HEK293 (cell line): ENCODE measurements around the gene EXOC7.

Experiments used
- ATF2 ChIP-seq: fragments of 450-650 bp; formaldehyde crosslinking; IDR thresholded peaks from 2 replicates; pipeline ENCODE4 v1.5.1; 2016; ENCODE audit warnings: missing biosample characterization, missing genetic modification characterization, low read depth
- BCL11B ChIP-seq: fragments of 450-650 bp; formaldehyde crosslinking; IDR thresholded peaks from 2 replicates; pipeline ENCODE4 v1.5.1; 2016; ENCODE audit warnings: low read depth, missing biosample characterization, missing genetic modification characterization
- ELK4 ChIP-seq: IDR thresholded peaks from 2 replicates; pipeline ENCODE4 v1.6.1; 2011; ENCODE audit warnings: mild to moderate bottlenecking, low read depth, low read length, borderline replicate concordance
- KLF16 ChIP-seq: fragments of 450-650 bp; formaldehyde crosslinking; IDR thresholded peaks from 2 replicates; pipeline ENCODE4 v1.5.1; 2017; ENCODE audit warnings: missing biosample characterization, missing genetic modification characterization
- MEIS1 ChIP-seq: sonication (generic); formaldehyde crosslinking; IDR thresholded peaks from 2 replicates; pipeline ENCODE4 v1.8.1; 2022; ENCODE audit warnings: missing genetic modification reagents, mild to moderate bottlenecking, borderline replicate concordance
- OSR2 ChIP-seq: fragments of 450-650 bp; formaldehyde crosslinking; IDR thresholded peaks from 2 replicates; pipeline ENCODE4 v1.5.1; 2016; ENCODE audit warnings: missing biosample characterization, missing genetic modification characterization
- PRDM6 ChIP-seq: fragments of 450-650 bp; formaldehyde crosslinking; IDR thresholded peaks from 2 replicates; pipeline ENCODE4 v1.5.1; 2017; ENCODE audit warnings: missing biosample characterization, missing genetic modification characterization
- SCRT2 ChIP-seq: fragments of 450-650 bp; formaldehyde crosslinking; IDR thresholded peaks from 2 replicates; pipeline ENCODE4 v1.5.1; 2016; ENCODE audit warnings: missing biosample characterization, missing genetic modification characterization
- ZBTB20 ChIP-seq: fragments of 450-650 bp; formaldehyde crosslinking; IDR thresholded peaks from 2 replicates; pipeline ENCODE4 v1.5.1; 2016; ENCODE audit warnings: missing biosample characterization, missing genetic modification characterization
- ZBTB48 ChIP-seq: fragments of 450-650 bp; formaldehyde crosslinking; IDR thresholded peaks from 2 replicates; pipeline ENCODE4 v1.5.1; 2016; ENCODE audit warnings: missing biosample characterization, missing genetic modification characterization
- ZFP37 ChIP-seq: fragments of 450-650 bp; formaldehyde crosslinking; IDR thresholded peaks from 2 replicates; pipeline ENCODE4 v1.5.1; 2016; ENCODE audit warnings: missing biosample characterization, missing genetic modification characterization
- ZNF10 ChIP-seq: fragments of 450-650 bp; formaldehyde crosslinking; IDR thresholded peaks from 2 replicates; pipeline ENCODE4 v1.5.1; 2017; ENCODE audit warnings: missing biosample characterization, missing genetic modification characterization
- ZNF112 ChIP-seq: fragments of 450-650 bp; formaldehyde crosslinking; IDR thresholded peaks from 2 replicates; pipeline ENCODE4 v1.5.0; 2017; ENCODE audit warnings: missing biosample characterization, missing genetic modification characterization
- ZNF133 ChIP-seq: fragments of 450-650 bp; formaldehyde crosslinking; IDR thresholded peaks from 2 replicates; pipeline ENCODE4 v1.5.1; 2016; ENCODE audit warnings: missing biosample characterization, missing genetic modification characterization
- ZNF157 ChIP-seq: fragments of 450-650 bp; formaldehyde crosslinking; IDR thresholded peaks from 2 replicates; pipeline ENCODE4 v1.5.1; 2016; ENCODE audit warnings: missing biosample characterization, missing genetic modification characterization
- ZNF366 ChIP-seq: fragments of 450-650 bp; formaldehyde crosslinking; conservative IDR thresholded peaks from 2 replicates; pipeline ENCODE4 v1.5.1; 2016; ENCODE audit warnings: missing biosample characterization, missing genetic modification characterization
- ZNF394 ChIP-seq: fragments of 450-650 bp; formaldehyde crosslinking; IDR thresholded peaks from 2 replicates; pipeline ENCODE4 v1.5.1; 2016; ENCODE audit warnings: missing biosample characterization, missing genetic modification characterization, mild to moderate bottlenecking, moderate library complexity, borderline replicate concordance
- ZNF433 ChIP-seq: fragments of 450-650 bp; formaldehyde crosslinking; IDR thresholded peaks from 2 replicates; pipeline ENCODE4 v1.5.1; 2016; ENCODE audit warnings: missing biosample characterization, missing genetic modification characterization, low read depth
- ZNF521 ChIP-seq: fragments of 450-650 bp; formaldehyde crosslinking; IDR thresholded peaks from 2 replicates; pipeline ENCODE4 v1.5.1; 2017; ENCODE audit warnings: missing biosample characterization, mild to moderate bottlenecking, missing genetic modification characterization
- ZNF555 ChIP-seq: fragments of 450-650 bp; formaldehyde crosslinking; conservative IDR thresholded peaks from 2 replicates; pipeline ENCODE4 v1.5.1; 2017; ENCODE audit warnings: missing biosample characterization, mild to moderate bottlenecking, missing genetic modification characterization, inconsistent platforms
- ZNF701 ChIP-seq: fragments of 450-650 bp; formaldehyde crosslinking; IDR thresholded peaks from 2 replicates; pipeline ENCODE4 v1.5.1; 2016; ENCODE audit warnings: missing biosample characterization, missing genetic modification characterization
- ZNF777 ChIP-seq: fragments of 450-650 bp; formaldehyde crosslinking; IDR thresholded peaks from 2 replicates; pipeline ENCODE4 v1.5.1; 2017; ENCODE audit warnings: missing biosample characterization, missing genetic modification characterization, borderline replicate concordance
- TF ChIP-seq, protein P1 (sequence below): fragments of 450-650 bp; formaldehyde crosslinking; IDR thresholded peaks from 2 replicates; pipeline ENCODE4 v1.5.1; 2017; ENCODE audit warnings: missing biosample characterization, missing genetic modification characterization
- TF ChIP-seq, protein P2 (sequence below): fragments of 450-650 bp; formaldehyde crosslinking; IDR thresholded peaks from 2 replicates; pipeline ENCODE4 v1.5.1; 2016; ENCODE audit warnings: missing biosample characterization, missing genetic modification characterization
- TF ChIP-seq, protein P3 (sequence below): fragments of 450-650 bp; formaldehyde crosslinking; IDR thresholded peaks from 2 replicates; pipeline ENCODE4 v1.5.1; 2016; ENCODE audit warnings: missing biosample characterization, missing genetic modification characterization
- TF ChIP-seq, protein P4 (sequence below): fragments of 450-650 bp; formaldehyde crosslinking; IDR thresholded peaks from 2 replicates; pipeline ENCODE4 v1.5.1; 2016; ENCODE audit warnings: missing biosample characterization, missing genetic modification characterization

EXOC7 gene

DNA sequence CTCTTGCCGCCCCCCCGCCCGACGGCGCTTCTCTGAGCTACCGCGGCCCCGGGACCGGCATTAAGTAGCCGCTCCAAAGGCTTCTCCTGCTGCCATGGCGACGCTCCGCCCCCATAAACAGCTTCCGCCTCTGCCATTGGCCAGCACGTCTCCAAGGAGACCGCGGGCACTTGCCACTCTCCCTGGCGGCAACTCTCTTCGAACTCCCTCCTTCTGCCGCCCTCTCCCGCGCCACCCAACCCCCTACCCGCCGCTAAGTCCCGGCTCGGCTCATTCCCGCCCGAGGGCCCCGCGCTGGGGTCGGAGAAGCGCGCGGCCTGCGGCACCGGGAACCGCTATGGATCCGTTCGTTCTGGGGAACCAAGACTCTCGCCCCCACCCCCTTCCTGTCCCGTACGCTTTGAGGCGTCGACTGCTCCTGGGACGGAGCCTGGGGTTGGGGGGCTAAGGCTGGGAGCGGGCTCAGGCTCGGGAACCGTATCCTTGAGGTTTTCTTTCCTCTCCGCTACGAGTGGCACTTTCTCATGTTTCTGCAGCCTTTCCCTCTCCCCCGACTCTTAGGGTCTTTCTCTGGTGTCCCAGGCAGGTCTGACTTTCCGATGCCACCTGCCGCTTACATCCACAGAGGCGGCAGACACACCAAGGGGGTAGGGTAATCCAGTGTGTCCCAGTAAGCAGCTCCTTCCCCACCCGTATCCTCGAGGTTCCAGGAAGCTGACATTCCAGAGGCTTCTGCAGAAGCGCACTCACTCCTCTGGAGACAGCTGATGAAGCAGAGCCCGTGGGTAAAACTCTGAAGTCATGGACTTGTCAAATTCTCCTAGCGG lies 37.8 kb upstream of the EXOC7 start, which contains the start of gene FOXJ1 (continued):
- no peak for TF ChIP-seq ZNF112 (tag by site-specific recombination)
- no peak for TF ChIP-seq ZNF433 (tag by site-specific recombination)
- TF ChIP-seq MEIS1 = no peak
- TF ChIP-seq KLF16 (tag by site-specific recombination) = peak; percentile 47; the same call in 1 of the 2 replicates
- TF ChIP-seq ELK4 = no peak
- no peak for TF ChIP-seq PRDM6 (tag by site-specific recombination)
- TF ChIP-seq ZBTB20 (tag by site-specific recombination) = peak; percentile 99
- TF ChIP-seq ZNF701 = no peak
- TF ChIP-seq, protein P1, sequence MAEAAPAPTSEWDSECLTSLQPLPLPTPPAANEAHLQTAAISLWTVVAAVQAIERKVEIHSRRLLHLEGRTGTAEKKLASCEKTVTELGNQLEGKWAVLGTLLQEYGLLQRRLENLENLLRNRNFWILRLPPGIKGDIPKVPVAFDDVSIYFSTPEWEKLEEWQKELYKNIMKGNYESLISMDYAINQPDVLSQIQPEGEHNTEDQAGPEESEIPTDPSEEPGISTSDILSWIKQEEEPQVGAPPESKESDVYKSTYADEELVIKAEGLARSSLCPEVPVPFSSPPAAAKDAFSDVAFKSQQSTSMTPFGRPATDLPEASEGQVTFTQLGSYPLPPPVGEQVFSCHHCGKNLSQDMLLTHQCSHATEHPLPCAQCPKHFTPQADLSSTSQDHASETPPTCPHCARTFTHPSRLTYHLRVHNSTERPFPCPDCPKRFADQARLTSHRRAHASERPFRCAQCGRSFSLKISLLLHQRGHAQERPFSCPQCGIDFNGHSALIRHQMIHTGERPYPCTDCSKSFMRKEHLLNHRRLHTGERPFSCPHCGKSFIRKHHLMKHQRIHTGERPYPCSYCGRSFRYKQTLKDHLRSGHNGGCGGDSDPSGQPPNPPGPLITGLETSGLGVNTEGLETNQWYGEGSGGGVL (tag by site-specific recombination) = peak; percentile 91
- TF ChIP-seq BCL11B (tag by site-specific recombination) = no peak
- TF ChIP-seq ATF2 (tag by site-specific recombination) = no peak
- TF ChIP-seq ZNF133 (tag by site-specific recombination) = no peak
- peak; percentile 69 for TF ChIP-seq OSR2 (tag by site-specific recombination)
- TF ChIP-seq ZFP37 (tag by site-specific recombination) = 0 out of 2 replicates have a peak, but pooled peaks have one; percentile 63
- peak; percentile 6; the same call in 1 of the 2 replicates for TF ChIP-seq ZNF777 (tag by site-specific recombination)
- peak; percentile 85 for TF ChIP-seq ZNF366 (tag by site-specific recombination)
- TF ChIP-seq ZBTB48 (tag by site-specific recombination) = peak; percentile 74
- TF ChIP-seq SCRT2 (tag by site-specific recombination) = peak; percentile 71
- no peak for TF ChIP-seq ZNF10 (tag by site-specific recombination)
- TF ChIP-seq, protein P2, sequence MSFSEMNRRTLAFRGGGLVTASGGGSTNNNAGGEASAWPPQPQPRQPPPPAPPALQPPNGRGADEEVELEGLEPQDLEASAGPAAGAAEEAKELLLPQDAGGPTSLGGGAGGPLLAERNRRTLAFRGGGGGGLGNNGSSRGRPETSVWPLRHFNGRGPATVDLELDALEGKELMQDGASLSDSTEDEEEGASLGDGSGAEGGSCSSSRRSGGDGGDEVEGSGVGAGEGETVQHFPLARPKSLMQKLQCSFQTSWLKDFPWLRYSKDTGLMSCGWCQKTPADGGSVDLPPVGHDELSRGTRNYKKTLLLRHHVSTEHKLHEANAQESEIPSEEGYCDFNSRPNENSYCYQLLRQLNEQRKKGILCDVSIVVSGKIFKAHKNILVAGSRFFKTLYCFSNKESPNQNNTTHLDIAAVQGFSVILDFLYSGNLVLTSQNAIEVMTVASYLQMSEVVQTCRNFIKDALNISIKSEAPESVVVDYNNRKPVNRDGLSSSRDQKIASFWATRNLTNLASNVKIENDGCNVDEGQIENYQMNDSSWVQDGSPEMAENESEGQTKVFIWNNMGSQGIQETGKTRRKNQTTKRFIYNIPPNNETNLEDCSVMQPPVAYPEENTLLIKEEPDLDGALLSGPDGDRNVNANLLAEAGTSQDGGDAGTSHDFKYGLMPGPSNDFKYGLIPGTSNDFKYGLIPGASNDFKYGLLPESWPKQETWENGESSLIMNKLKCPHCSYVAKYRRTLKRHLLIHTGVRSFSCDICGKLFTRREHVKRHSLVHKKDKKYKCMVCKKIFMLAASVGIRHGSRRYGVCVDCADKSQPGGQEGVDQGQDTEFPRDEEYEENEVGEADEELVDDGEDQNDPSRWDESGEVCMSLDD (tag by site-specific recombination) = peak; percentile 42; the same call in 1 of the 2 replicates
- TF ChIP-seq, protein P3, sequence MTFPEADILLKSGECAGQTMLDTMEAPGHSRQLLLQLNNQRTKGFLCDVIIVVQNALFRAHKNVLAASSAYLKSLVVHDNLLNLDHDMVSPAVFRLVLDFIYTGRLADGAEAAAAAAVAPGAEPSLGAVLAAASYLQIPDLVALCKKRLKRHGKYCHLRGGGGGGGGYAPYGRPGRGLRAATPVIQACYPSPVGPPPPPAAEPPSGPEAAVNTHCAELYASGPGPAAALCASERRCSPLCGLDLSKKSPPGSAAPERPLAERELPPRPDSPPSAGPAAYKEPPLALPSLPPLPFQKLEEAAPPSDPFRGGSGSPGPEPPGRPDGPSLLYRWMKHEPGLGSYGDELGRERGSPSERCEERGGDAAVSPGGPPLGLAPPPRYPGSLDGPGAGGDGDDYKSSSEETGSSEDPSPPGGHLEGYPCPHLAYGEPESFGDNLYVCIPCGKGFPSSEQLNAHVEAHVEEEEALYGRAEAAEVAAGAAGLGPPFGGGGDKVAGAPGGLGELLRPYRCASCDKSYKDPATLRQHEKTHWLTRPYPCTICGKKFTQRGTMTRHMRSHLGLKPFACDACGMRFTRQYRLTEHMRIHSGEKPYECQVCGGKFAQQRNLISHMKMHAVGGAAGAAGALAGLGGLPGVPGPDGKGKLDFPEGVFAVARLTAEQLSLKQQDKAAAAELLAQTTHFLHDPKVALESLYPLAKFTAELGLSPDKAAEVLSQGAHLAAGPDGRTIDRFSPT (tag by site-specific recombination) = peak; percentile 79
- TF ChIP-seq ZNF555 (tag by site-specific recombination) = no peak
- TF ChIP-seq ZNF157 (tag by site-specific recombination) = no peak
- TF ChIP-seq, protein P4, sequence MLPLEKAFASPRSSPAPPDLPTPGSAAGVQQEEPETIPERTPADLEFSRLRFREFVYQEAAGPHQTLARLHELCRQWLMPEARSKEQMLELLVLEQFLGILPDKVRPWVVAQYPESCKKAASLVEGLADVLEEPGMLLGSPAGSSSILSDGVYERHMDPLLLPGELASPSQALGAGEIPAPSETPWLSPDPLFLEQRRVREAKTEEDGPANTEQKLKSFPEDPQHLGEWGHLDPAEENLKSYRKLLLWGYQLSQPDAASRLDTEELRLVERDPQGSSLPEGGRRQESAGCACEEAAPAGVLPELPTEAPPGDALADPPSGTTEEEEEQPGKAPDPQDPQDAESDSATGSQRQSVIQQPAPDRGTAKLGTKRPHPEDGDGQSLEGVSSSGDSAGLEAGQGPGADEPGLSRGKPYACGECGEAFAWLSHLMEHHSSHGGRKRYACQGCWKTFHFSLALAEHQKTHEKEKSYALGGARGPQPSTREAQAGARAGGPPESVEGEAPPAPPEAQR (tag by site-specific recombination) = no peak
- no peak for TF ChIP-seq ZNF521 (tag by site-specific recombination)
- peak; percentile 66; the same call in 1 of the 2 replicates for TF ChIP-seq ZNF394 (tag by site-specific recombination)
